HepG2 (cell line): ENCODE results near the gene TK2.

Experiments used
- POLR2AphosphoS5 ChIP-seq: IDR thresholded peaks from 2 replicates; pipeline ENCODE4 v1.6.1; 2012; ENCODE audit warnings: low read depth, low read length
- ZFX ChIP-seq: sonication (generic); formaldehyde crosslinking; IDR thresholded peaks from 2 replicates; pipeline ENCODE4 v1.4.0; 2020; ENCODE audit warnings: mild to moderate bottlenecking, low read depth, missing genetic modification reagents, moderate library complexity
- TF ChIP-seq, protein P1 (sequence below): sonication (generic); formaldehyde crosslinking; IDR thresholded peaks from 2 replicates; pipeline ENCODE4 v1.5.0; 2020; ENCODE audit warnings: mild to moderate bottlenecking, missing genetic modification reagents, moderate library complexity
- TF ChIP-seq, protein P2 (sequence below), 2 experiments: sonication (generic) in 1 of 2; formaldehyde crosslinking in 1 of 2; IDR thresholded peaks; 2 replicates each; pipeline versions ENCODE4 v1.5.1 to v1.6.1; 2011 to 2020; ENCODE audit warnings: borderline replicate concordance in 1 of 2, low read depth in 1 of 2, low read length in 1 of 2, mild to moderate bottlenecking in 1 of 2, missing genetic modification reagents in 1 of 2, moderate library complexity in 1 of 2
- TF ChIP-seq, protein P3 (sequence below), 2 experiments: fragments of 450-650 bp in 1 of 2; sonication (generic) in 1 of 2; formaldehyde crosslinking in 1 of 2; IDR thresholded peaks; 2 replicates each; pipeline versions ENCODE4 v1.6.1 to v1.8.0; 2016 to 2022; ENCODE audit warnings: antibody characterized with exemption in 1 of 2, mild to moderate bottlenecking in 1 of 2, missing genetic modification reagents in 1 of 2

DNA sequence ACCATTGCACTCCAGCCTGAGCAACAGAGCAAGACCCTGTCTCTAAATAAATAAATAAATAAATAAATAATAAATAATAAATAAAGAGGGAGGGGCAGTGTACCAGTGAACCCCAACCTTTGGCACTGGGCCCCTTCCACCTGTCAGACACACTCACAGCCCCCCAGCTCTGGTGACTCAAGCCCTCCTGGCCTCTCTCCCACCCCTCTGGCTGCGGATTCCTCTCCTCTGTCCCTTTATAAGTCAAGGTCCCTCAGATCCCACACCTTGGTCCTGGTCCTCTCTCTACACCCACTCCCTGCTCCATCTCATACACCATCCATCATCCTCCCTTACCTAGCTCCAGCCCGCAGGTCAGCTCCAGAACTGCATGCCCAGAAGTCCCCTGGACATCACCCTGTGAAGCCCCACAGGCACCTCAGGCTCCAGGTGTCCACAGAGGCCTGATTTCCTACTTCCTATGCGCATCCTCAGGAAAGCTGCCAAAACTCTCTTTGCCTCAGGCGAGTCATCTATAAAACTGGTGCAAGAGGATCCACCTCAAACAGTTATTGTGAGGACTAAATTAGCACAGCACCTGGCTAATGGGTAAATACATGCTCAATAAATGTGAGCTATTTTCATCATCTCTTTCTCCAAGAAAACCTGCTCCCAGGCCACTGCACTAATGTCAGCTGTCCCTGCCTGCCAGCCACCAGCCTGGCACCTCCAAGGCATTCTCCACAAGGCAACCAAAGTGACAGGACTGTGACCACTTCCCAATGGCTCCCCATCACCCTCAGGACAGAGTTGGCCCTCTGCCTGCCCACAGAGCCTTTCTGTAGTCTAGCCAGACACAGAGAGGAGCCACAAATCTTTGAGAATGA, 76.0 kb downstream of the TK2 start:
- TF ChIP-seq ZFX = no peak
- TF ChIP-seq, protein P1, sequence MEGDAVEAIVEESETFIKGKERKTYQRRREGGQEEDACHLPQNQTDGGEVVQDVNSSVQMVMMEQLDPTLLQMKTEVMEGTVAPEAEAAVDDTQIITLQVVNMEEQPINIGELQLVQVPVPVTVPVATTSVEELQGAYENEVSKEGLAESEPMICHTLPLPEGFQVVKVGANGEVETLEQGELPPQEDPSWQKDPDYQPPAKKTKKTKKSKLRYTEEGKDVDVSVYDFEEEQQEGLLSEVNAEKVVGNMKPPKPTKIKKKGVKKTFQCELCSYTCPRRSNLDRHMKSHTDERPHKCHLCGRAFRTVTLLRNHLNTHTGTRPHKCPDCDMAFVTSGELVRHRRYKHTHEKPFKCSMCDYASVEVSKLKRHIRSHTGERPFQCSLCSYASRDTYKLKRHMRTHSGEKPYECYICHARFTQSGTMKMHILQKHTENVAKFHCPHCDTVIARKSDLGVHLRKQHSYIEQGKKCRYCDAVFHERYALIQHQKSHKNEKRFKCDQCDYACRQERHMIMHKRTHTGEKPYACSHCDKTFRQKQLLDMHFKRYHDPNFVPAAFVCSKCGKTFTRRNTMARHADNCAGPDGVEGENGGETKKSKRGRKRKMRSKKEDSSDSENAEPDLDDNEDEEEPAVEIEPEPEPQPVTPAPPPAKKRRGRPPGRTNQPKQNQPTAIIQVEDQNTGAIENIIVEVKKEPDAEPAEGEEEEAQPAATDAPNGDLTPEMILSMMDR (CRISPR knock-in tag) = no peak
- TF ChIP-seq POLR2AphosphoS5 = no peak
- TF ChIP-seq, protein P2, sequence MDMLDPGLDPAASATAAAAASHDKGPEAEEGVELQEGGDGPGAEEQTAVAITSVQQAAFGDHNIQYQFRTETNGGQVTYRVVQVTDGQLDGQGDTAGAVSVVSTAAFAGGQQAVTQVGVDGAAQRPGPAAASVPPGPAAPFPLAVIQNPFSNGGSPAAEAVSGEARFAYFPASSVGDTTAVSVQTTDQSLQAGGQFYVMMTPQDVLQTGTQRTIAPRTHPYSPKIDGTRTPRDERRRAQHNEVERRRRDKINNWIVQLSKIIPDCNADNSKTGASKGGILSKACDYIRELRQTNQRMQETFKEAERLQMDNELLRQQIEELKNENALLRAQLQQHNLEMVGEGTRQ (IDR thresholded peaks at IDR 0.05; ENCODE audit: low read depth, low read length) = no peak
- TF ChIP-seq, protein P2 (CRISPR knock-in tag; IDR thresholded peaks at IDR 0.05; ENCODE audit: borderline replicate concordance) = no peak
- TF ChIP-seq, protein P3, sequence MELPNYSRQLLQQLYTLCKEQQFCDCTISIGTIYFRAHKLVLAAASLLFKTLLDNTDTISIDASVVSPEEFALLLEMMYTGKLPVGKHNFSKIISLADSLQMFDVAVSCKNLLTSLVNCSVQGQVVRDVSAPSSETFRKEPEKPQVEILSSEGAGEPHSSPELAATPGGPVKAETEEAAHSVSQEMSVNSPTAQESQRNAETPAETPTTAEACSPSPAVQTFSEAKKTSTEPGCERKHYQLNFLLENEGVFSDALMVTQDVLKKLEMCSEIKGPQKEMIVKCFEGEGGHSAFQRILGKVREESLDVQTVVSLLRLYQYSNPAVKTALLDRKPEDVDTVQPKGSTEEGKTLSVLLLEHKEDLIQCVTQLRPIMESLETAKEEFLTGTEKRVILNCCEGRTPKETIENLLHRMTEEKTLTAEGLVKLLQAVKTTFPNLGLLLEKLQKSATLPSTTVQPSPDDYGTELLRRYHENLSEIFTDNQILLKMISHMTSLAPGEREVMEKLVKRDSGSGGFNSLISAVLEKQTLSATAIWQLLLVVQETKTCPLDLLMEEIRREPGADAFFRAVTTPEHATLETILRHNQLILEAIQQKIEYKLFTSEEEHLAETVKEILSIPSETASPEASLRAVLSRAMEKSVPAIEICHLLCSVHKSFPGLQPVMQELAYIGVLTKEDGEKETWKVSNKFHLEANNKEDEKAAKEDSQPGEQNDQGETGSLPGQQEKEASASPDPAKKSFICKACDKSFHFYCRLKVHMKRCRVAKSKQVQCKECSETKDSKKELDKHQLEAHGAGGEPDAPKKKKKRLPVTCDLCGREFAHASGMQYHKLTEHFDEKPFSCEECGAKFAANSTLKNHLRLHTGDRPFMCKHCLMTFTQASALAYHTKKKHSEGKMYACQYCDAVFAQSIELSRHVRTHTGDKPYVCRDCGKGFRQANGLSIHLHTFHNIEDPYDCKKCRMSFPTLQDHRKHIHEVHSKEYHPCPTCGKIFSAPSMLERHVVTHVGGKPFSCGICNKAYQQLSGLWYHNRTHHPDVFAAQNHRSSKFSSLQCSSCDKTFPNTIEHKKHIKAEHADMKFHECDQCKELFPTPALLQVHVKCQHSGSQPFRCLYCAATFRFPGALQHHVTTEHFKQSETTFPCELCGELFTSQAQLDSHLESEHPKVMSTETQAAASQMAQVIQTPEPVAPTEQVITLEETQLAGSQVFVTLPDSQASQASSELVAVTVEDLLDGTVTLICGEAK (IDR thresholded peaks at IDR 0.05) = no peak
- TF ChIP-seq, protein P3 (CRISPR knock-in tag; IDR thresholded peaks at IDR 0.05) = no peak
